Right lobe of liver (tissue), 6 donors: ENCODE results near the gene GPC6. TPM values are rescaled to one million over a fixed set of nuclear protein-coding genes. Genes with fewer than 3 reads are reported as not detected.

Experiments used
- ATAC-seq, 4 donors: fragments of 200-7000 bp; cut with Tn5 transposase; one replicate each; pipeline ENCODE4 v1.9.1; 2020; ENCODE audit warnings: mild to moderate bottlenecking in 4 of 4, moderate library complexity in 4 of 4
- DNase-seq, 3 donors: peaks; one replicate each; pipeline ENCODE4 v3.0.0-alpha.2; 2020
- H3K27ac ChIP-seq, 3 donors: fragments of 200-600 bp; one replicate each; pipeline ENCODE4 v1.8.0; 2022
- H3K27me3 ChIP-seq, 2 donors: fragments of 200-600 bp; one replicate each; pipeline ENCODE4 v1.8.0; 2022
- H3K36me3 ChIP-seq, 4 donors: fragments of 200-600 bp; sonication (generic) in 1 of 4; one replicate each; pipeline versions ENCODE4 v1.5.1 to v1.8.0; 2017 to 2022; ENCODE audit warnings: control low read depth in 1 of 4
- H3K4me1 ChIP-seq, 4 donors: fragments of 200-600 bp; sonication (generic) in 1 of 4; one replicate each; pipeline versions ENCODE4 v1.5.1 to v1.8.0; 2017 to 2022; ENCODE audit warnings: control low read depth in 1 of 4
- H3K4me3 ChIP-seq, 3 donors: fragments of 200-600 bp; one replicate each; pipeline ENCODE4 v1.8.0; 2022
- H3K9me3 ChIP-seq, 4 donors: fragments of 200-600 bp; sonication (generic) in 1 of 4; one replicate each; pipeline versions ENCODE4 v1.5.1 to v1.8.0; 2017 to 2022; ENCODE audit warnings: control low read depth in 1 of 4
- POLR2A ChIP-seq: fragments of 450-650 bp; IDR thresholded peaks from one replicate; pipeline ENCODE4 v1.6.1; 2017; ENCODE audit warnings: antibody characterized with exemption, mild to moderate bottlenecking
- WGBS: methylation state at CpG from one replicate; pipeline ENCODE4 v1.1.6; 2018; ENCODE audit warnings: low coverage, low lambda C conversion rate; ENCODE audit not compliant: insufficient coverage; ENCODE audit errors: missing lambda C conversion rate; 5-methylcytosine and 5-hydroxymethylcytosine counted together
- intact Hi-C, 2 donors: fragments of 100-400 bp; cut with DNase I; formaldehyde crosslinking; loops; one replicate each; pipeline versions ENCODE4 v1.11.2 to v1.14.1; 2022
- total RNA-seq, 6 experiments: library from RNA; depleted of rRNA in 2 of 6; stranded (reverse); fragments of >200 nt in 2 of 6; fragmentation: NEBNext Ultra II Directional in 3 of 6; extraction: Animal tissue kit (Norgen Biotek cat#: 25700) in 3 of 6; gene quantifications; one replicate each; pipeline versions ENCODE4 v1.1.0 to v1.2.4, GENCODE V29; 2016 to 2023
- TF ChIP-seq, protein P1 (sequence below), 4 donors: fragments of 200-600 bp in 3 of 4; fragments of 450-650 bp in 1 of 4; IDR thresholded peaks; one replicate each; pipeline versions ENCODE4 v1.5.1 to v1.8.0; 2016 to 2022; ENCODE audit warnings: antibody characterized with exemption in 4 of 4, mild to moderate bottlenecking in 2 of 4
- donor health status: DM: no; HTN: yes; CAD: no.
- donor health status: DM: no; HTN: no; CAD: no.
- donor health status: DM: no; HTN: no; CAD: no.
- donor health status: DM: no; HTN: yes; CAD: no.
- donor health status: DM: no; HTN: yes; CAD: no.

The GPC6 gene
- total RNA-seq, 6 experiments from 2014 or later: 18.6 to 30.1 (median 20.2) TPM

DNA sequence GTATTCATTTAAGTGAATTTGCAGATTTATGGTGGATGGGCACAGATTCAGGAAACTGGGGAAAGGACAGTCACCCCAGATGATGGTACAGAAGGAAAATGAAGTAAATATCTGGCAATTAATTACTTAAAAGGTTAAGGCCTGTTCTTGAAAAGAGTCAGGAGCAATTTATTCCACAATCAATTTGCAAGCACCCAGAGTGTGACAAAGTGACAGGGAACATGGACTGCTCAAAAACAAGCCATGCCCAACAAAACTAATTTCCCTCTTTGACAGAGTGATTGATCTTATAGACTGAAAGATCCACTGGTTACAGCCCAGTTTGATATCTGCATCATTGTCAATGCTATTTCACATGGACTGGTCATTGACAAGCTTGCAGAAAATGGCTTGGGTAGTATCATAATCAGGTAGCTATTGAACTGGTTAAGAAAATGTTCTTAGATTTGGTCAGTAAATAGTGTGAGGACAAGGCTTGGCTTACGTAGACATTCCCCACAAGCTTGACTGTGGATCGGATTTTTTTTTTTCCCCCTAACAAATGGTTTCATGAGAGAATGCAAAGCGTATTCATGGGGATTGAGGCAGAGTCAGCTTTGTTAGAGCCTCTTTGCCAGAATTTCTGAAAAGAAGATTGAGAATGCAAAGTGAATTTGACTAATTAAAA, 584.6 kb downstream of the GPC6 start:
- no peak for ATAC-seq
- Histone ChIP-seq H3K4me3 (no peak overlapping the region), H3K27ac (no peak overlapping the region), H3K36me3 (no peaks in the 10 kb centered on the region), H3K27me3 (no peaks in the 10 kb centered on the region), H3K9me3 (no peaks in the 10 kb centered on the region), H3K4me1 (no peaks in the 10 kb centered on the region)
- no peak for DNase-seq
- intact Hi-C loops: no loop called here
- 89% methylated on average over 3 of the region's 3 CpGs for WGBS
- no peak for TF ChIP-seq POLR2A
- TF ChIP-seq, protein P1, sequence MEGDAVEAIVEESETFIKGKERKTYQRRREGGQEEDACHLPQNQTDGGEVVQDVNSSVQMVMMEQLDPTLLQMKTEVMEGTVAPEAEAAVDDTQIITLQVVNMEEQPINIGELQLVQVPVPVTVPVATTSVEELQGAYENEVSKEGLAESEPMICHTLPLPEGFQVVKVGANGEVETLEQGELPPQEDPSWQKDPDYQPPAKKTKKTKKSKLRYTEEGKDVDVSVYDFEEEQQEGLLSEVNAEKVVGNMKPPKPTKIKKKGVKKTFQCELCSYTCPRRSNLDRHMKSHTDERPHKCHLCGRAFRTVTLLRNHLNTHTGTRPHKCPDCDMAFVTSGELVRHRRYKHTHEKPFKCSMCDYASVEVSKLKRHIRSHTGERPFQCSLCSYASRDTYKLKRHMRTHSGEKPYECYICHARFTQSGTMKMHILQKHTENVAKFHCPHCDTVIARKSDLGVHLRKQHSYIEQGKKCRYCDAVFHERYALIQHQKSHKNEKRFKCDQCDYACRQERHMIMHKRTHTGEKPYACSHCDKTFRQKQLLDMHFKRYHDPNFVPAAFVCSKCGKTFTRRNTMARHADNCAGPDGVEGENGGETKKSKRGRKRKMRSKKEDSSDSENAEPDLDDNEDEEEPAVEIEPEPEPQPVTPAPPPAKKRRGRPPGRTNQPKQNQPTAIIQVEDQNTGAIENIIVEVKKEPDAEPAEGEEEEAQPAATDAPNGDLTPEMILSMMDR (IDR thresholded peaks at IDR 0.05): no peak

DNA sequence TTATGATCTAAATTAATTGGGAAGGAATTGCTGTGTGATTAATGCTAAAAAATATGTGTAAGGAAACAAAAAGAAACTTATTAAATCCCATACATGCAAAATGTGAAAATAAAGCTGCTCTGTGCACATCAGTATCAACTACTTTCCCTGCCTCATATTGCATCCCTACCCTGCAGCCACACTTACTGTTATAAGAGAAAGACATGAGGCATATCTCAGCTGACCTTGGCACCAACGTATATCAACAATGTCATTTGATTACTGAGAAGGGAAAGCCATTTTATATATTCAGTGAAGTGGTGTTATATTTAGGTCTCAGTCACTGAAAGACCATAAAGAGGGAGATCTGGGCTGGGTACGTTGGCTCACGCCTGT, 585.1 kb downstream of the GPC6 start:
- Histone ChIP-seq H3K4me1 (no peaks in the 10 kb centered on the region), H3K36me3 (no peaks in the 10 kb centered on the region), H3K4me3 (no peak overlapping the region), H3K27me3 (no peaks in the 10 kb centered on the region), H3K9me3 (no peaks in the 10 kb centered on the region), H3K27ac (no peak overlapping the region)
- DNase-seq (no peak), ATAC-seq (no peak)
- intact Hi-C loops: no loop called here
- TF ChIP-seq, protein P1 (IDR thresholded peaks at IDR 0.05): no peak
- TF ChIP-seq POLR2A: no peak
- 75% methylated on average over 1 of the region's 3 CpGs for WGBS

DNA sequence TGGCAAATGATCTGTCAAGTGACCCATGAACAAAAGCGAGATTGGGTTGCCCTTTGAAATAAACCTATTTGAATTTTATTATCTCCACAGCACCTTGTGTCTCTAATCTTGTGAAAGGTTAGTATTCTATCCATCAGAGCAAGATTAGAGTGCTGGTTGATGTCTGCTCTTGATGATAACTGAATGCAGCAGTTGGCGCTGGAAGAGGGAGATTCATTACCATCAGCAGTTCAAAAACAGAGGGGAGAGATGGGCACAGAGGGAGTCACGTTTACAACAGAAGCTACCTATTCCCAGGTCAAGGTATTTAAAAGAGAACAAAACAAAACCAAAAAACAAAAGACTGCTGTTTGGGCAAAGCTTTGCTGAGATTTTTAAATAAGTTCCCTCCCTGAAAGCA, 588.1 kb downstream of the GPC6 start:
- no peaks in the 10 kb centered on the region for H3K36me3 ChIP-seq
- WGBS: 49% methylated on average over 3 of the region's 3 CpGs
- ATAC-seq (no peak), DNase-seq (no peak)
- no peaks in the 10 kb centered on the region for H3K27me3 ChIP-seq
- H3K27ac ChIP-seq: no peak overlapping the region
- no peak overlapping the region for H3K4me3 ChIP-seq
- H3K4me1 ChIP-seq: no peaks in the 10 kb centered on the region
- intact Hi-C loops: no loop called here
- H3K9me3 ChIP-seq: no peaks in the 10 kb centered on the region
- TF ChIP-seq, protein P1 (IDR thresholded peaks at IDR 0.05): no peak
- no peak for TF ChIP-seq POLR2A

DNA sequence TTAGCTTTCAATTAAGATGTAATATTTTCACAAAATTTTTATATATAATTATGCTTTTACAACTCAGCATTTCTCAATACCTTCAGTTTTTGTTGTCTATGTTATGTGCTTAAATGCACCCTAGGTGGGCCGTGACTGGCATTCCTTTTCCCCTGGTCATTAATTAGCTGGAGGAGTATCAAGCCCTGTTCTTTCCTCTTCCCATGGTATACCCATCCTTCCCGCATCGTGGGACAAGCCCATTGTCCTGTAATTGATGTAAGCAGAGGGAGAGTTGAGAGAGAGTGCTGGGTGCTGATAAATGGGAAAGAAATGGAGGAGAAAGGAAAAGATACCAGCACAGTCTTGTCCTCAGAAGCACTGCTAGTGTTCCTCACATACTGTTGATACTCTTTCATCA, 591.7 kb downstream of the GPC6 start:
- DNase-seq: no peak
- H3K27ac ChIP-seq: no peak overlapping the region
- H3K36me3 ChIP-seq: no peaks in the 10 kb centered on the region
- 64% methylated on average over 2 of the region's 3 CpGs for WGBS
- no peak overlapping the region for H3K4me3 ChIP-seq
- no peaks in the 10 kb centered on the region for H3K27me3 ChIP-seq
- no peak for ATAC-seq
- TF ChIP-seq POLR2A: no peak
- TF ChIP-seq, protein P1 (IDR thresholded peaks at IDR 0.05): no peak
- H3K4me1 ChIP-seq: no peaks in the 10 kb centered on the region
- no peaks in the 10 kb centered on the region for H3K9me3 ChIP-seq
- intact Hi-C loops: no loop called here
